ENCODE measurements around the gene MAN1B1.

DNA sequence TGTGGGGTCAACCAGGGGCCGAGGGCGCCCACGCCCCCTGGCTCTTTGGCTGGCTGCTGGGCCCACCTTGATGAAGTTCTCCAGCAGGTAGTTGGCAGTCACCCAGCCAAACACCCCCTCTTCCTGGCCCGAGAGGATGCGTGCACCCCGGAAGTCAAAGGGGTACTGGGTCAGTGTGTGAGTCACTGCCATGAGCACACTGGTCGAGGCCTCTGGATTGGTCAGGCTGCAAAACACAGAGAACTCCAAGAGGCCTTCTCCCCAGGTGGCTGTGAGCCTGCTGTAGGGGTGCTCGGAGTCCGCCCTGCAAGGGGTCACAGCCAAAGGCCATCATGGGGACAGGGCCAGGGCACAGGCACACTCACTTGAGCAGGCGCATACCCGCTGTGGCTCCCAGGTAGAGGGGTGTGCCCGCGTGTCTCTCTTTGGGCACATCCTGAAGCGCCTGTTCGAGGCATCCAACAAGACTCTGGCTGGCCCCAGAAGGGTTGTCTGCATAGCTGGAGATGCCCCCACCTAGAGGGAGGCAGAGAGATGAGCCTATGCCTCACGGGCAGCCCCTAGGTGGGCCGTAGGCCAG, 35.5 kb upstream of the MAN1B1 start:
- TF ChIP-seq, protein P1, sequence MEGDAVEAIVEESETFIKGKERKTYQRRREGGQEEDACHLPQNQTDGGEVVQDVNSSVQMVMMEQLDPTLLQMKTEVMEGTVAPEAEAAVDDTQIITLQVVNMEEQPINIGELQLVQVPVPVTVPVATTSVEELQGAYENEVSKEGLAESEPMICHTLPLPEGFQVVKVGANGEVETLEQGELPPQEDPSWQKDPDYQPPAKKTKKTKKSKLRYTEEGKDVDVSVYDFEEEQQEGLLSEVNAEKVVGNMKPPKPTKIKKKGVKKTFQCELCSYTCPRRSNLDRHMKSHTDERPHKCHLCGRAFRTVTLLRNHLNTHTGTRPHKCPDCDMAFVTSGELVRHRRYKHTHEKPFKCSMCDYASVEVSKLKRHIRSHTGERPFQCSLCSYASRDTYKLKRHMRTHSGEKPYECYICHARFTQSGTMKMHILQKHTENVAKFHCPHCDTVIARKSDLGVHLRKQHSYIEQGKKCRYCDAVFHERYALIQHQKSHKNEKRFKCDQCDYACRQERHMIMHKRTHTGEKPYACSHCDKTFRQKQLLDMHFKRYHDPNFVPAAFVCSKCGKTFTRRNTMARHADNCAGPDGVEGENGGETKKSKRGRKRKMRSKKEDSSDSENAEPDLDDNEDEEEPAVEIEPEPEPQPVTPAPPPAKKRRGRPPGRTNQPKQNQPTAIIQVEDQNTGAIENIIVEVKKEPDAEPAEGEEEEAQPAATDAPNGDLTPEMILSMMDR (optimal IDR thresholded peaks at IDR 0.05 in 1 of 3, IDR thresholded peaks at IDR 0.05 in 1 of 3, conservative IDR thresholded peaks at IDR 0.05 in 1 of 3; ENCODE audit: extremely low read depth in 1 of 3, insufficient read depth in 2 of 3, low read length in 3 of 3): no peak
- no peak for TF ChIP-seq EZH2 (IDR thresholded peaks at IDR 0.05; ENCODE audit: low read length)

All from keratinocyte (primary cell).